B cell (primary cell): Measurements from ENCODE around the gene CTRB2.

Experiments
- EZH2 ChIP-seq: IDR thresholded peaks from 2 replicates; pipeline ENCODE4 v1.6.1; 2012; ENCODE audit warnings: borderline replicate concordance, low read depth, mild to moderate bottlenecking, moderate library complexity, low read length; ENCODE audit not compliant: insufficient read depth, poor library complexity, severe bottlenecking
- TF ChIP-seq, protein P1 (sequence below): fragments of 200-600 bp; IDR thresholded peaks from one replicate; pipeline ENCODE4 v1.8.0; 2022; ENCODE audit warnings: antibody characterized with exemption, mild to moderate bottlenecking

DNA sequence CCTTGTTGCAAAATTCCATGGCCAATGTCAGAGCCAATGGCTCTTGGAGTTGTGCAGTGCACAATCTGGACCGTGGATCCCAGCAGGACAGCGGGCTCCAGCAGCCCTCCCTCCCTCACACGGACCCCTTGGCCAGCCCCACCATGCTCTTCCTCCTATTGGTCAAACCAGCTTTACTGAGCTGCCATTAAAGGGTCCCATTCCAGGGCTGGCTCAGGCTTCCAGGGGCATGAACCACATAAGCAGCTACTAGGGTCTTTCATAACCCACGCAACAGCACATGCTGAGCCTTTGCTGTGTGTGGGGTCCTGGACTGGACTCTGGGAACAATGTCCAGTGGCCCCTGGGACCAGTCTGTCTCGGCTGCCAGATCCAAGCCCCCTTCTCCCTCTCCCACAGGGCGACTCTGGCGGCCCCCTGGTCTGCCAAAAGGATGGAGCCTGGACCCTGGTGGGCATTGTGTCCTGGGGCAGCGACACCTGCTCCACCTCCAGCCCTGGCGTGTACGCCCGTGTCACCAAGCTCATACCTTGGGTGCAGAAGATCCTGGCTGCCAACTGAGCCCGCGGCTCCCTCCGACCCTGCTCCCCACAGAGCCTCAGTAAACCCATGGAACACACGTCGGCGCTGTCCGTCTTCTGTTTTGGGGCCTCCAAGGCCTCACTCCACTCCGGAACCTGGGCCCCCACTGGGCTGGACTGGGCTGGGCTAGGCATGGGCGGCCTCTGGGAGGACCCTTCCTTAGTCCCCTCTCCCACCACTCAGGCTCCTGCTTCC, 17.5 kb upstream of the CTRB2 start:
- TF ChIP-seq, protein P1, sequence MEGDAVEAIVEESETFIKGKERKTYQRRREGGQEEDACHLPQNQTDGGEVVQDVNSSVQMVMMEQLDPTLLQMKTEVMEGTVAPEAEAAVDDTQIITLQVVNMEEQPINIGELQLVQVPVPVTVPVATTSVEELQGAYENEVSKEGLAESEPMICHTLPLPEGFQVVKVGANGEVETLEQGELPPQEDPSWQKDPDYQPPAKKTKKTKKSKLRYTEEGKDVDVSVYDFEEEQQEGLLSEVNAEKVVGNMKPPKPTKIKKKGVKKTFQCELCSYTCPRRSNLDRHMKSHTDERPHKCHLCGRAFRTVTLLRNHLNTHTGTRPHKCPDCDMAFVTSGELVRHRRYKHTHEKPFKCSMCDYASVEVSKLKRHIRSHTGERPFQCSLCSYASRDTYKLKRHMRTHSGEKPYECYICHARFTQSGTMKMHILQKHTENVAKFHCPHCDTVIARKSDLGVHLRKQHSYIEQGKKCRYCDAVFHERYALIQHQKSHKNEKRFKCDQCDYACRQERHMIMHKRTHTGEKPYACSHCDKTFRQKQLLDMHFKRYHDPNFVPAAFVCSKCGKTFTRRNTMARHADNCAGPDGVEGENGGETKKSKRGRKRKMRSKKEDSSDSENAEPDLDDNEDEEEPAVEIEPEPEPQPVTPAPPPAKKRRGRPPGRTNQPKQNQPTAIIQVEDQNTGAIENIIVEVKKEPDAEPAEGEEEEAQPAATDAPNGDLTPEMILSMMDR: no peak
- TF ChIP-seq EZH2: no peak
